Type B pancreatic cell (in vitro differentiated cells): ENCODE data around the gene AASS. TPM values are rescaled to one million over a fixed set of nuclear protein-coding genes. Genes with fewer than 3 reads are reported as not detected.

Experiments
- DNase-seq: peaks from one replicate; pipeline ENCODE4 v3.0.0; 2021; ENCODE audit warnings: mixed read lengths; ENCODE audit not compliant: unreplicated experiment; ENCODE audit errors: extremely low spot score
- H3K27ac Mint-ChIP-seq: 2 replicates; pipeline ENCODE4 v1.8.0; 2021; ENCODE audit warnings: mild to moderate bottlenecking, mixed read lengths
- H3K27me3 Mint-ChIP-seq: 2 replicates; pipeline ENCODE4 v1.8.0; 2021; ENCODE audit warnings: mixed read lengths
- H3K36me3 Mint-ChIP-seq: 2 replicates; pipeline ENCODE4 v1.8.0; 2021; ENCODE audit warnings: mixed read lengths
- H3K4me1 Mint-ChIP-seq: one replicate; pipeline ENCODE4 v1.8.0; 2021; ENCODE audit warnings: mixed read lengths; ENCODE audit not compliant: unreplicated experiment
- H3K4me3 Mint-ChIP-seq: 2 replicates; pipeline ENCODE4 v1.8.0; 2021; ENCODE audit warnings: mild to moderate bottlenecking, mixed read lengths
- H3K9me3 Mint-ChIP-seq: 2 replicates; pipeline ENCODE4 v1.8.0; 2021; ENCODE audit warnings: mixed read lengths
- CTCF ChIP-seq: fragments of 200-600 bp; sonication (generic); conservative IDR thresholded peaks from 2 replicates; pipeline ENCODE4 v1.5.0; 2021; ENCODE audit warnings: antibody characterized with exemption, mild to moderate bottlenecking
- total RNA-seq: library from RNA; stranded (reverse); gene quantifications from 2 replicates; pipeline ENCODE4 v1.2.1, GENCODE V29; 2021; ENCODE audit warnings: low replicate concordance

Gene AASS
- total RNA-seq, 1 donor from 2014 or later = 40.8 TPM

GRCh38 chr7:122118757-122119156 lies 25.3 kb downstream of the AASS start:
- TF ChIP-seq CTCF = no peak
- peaks cover 29% of the 10 kb centered on the region for H3K36me3 Mint-ChIP-seq
- DNase-seq = no peak
- H3K27ac Mint-ChIP-seq = no peak overlapping the region
- H3K4me1 Mint-ChIP-seq = no peaks in the 10 kb centered on the region
- H3K27me3 Mint-ChIP-seq = no peaks in the 10 kb centered on the region
- H3K9me3 Mint-ChIP-seq = no peaks in the 10 kb centered on the region
- H3K4me3 Mint-ChIP-seq = no peak overlapping the region

- Mint-ChIP-seq H3K4me1 (no peaks in the 10 kb centered on the region), H3K36me3 (peaks cover 66% of the 10 kb centered on the region), H3K4me3 (no peak overlapping the region), H3K9me3 (peaks cover 12% of the 10 kb centered on the region), H3K27ac (no peak overlapping the region), H3K27me3 (no peaks in the 10 kb centered on the region)
- no peak for DNase-seq
- no peak for TF ChIP-seq CTCF
Observed at GRCh38 chr7:122103064-122103463, 41.0 kb downstream of the AASS start.

DNA sequence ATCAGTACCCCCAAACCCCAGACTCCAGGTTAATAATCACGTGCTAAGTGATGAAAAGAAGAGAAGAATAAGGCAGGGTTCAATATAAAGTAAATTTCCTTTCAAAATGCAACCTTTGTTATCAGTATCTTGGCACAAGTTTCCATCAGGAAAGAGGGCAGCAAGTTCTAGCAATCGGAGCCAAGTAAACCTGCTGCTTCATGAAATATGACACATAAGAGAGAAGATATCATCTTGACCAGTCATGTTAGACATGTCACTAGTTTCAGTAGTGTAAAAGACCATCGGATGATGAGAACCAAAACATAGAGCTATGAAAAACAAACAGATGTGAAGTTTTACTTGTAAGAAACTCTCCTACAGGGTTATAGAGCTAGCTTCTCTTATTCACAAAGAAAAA lies 44.0 kb downstream of the AASS start:
- H3K4me3 Mint-ChIP-seq = no peak overlapping the region
- H3K27me3 Mint-ChIP-seq = no peaks in the 10 kb centered on the region
- no peak overlapping the region for H3K27ac Mint-ChIP-seq
- no peak for DNase-seq
- peaks cover 38% of the 10 kb centered on the region for H3K36me3 Mint-ChIP-seq
- no peaks in the 10 kb centered on the region for H3K4me1 Mint-ChIP-seq
- no peaks in the 10 kb centered on the region for H3K9me3 Mint-ChIP-seq
- TF ChIP-seq CTCF = no peak

GRCh38 chr7:122095642-122096041 lies 48.4 kb downstream of the AASS start:
- no peak overlapping the region for H3K27ac Mint-ChIP-seq
- H3K27me3 Mint-ChIP-seq = no peaks in the 10 kb centered on the region
- no peak overlapping the region for H3K4me3 Mint-ChIP-seq
- no peaks in the 10 kb centered on the region for H3K4me1 Mint-ChIP-seq
- no peak for TF ChIP-seq CTCF
- H3K36me3 Mint-ChIP-seq = peaks cover 18% of the 10 kb centered on the region
- no peak for DNase-seq
- H3K9me3 Mint-ChIP-seq = no peaks in the 10 kb centered on the region

DNA sequence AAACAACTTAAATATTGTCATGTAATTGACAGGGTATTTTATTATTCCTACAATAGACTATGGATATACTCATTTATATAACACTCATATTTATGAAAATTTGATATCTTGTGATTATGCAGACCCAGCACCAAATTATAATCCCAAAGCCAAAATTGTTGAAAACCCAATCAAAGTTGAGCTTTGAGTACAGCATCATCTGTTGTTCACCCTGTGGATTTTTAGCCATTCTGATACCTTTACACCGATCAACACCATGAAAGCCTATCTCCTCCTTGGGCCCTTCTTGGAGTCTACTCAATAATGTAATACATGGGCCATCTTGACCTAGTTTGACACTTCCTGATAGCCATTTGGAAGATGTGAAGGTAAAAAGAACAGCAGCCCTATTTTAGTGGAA lies 49.5 kb downstream of the AASS start:
- H3K36me3 Mint-ChIP-seq = peaks cover 9% of the 10 kb centered on the region
- DNase-seq = no peak

More for the DNA sequence above, 49.5 kb downstream of the AASS start:
- Mint-ChIP-seq H3K9me3 (no peaks in the 10 kb centered on the region), H3K4me1 (no peaks in the 10 kb centered on the region), H3K4me3 (no peak overlapping the region), H3K27ac (no peak overlapping the region), H3K27me3 (no peaks in the 10 kb centered on the region)
- no peak for TF ChIP-seq CTCF
